Esophagus (tissue), 2 donors: Measurements from ENCODE around the gene MAP6. TPM values are rescaled to one million over a fixed set of nuclear protein-coding genes. Genes with fewer than 3 reads are reported as not detected.
A peak's percentile ranks its signal among the peaks of the same experiment; 100 is the strongest.

ENCODE experiments used
- H3K27ac ChIP-seq, 2 donors: one replicate each; pipeline ENCODE4 v1.5.1; 2013; ENCODE audit warnings: low read depth in 2 of 2, mild to moderate bottlenecking in 2 of 2, inconsistent platforms in 1 of 2, low read length in 1 of 2, moderate library complexity in 1 of 2
- H3K27me3 ChIP-seq, 2 donors: one replicate each; pipeline ENCODE4 v1.6.1; 2013; ENCODE audit warnings: low read length in 2 of 2, control low read depth in 1 of 2, mild to moderate bottlenecking in 1 of 2; ENCODE audit not compliant: insufficient read depth in 2 of 2, control insufficient read depth in 1 of 2
- H3K36me3 ChIP-seq, 2 donors: one replicate each; pipeline ENCODE4 v1.6.1; 2013; ENCODE audit warnings: low read length in 1 of 2; ENCODE audit not compliant: control insufficient read depth in 2 of 2, insufficient read depth in 2 of 2
- H3K4me1 ChIP-seq, 2 donors: one replicate each; pipeline ENCODE4 v1.6.1; 2013; ENCODE audit warnings: low read length in 1 of 2; ENCODE audit not compliant: control insufficient read depth in 2 of 2, insufficient read depth in 2 of 2
- H3K4me3 ChIP-seq, 2 donors: one replicate each; pipeline ENCODE4 v1.5.1; 2013; ENCODE audit warnings: low read length in 2 of 2, mild to moderate bottlenecking in 2 of 2, low read depth in 1 of 2, moderate library complexity in 1 of 2
- H3K9me3 ChIP-seq, 2 donors: one replicate each; pipeline ENCODE4 v1.6.1; 2013; ENCODE audit warnings: mild to moderate bottlenecking in 2 of 2, low read depth in 1 of 2, low read length in 1 of 2, moderate library complexity in 1 of 2; ENCODE audit not compliant: control insufficient read depth in 2 of 2, insufficient read depth in 1 of 2
- WGBS, 2 donors: extraction: QIAGEN DNeasy Blood & Tissue Kit; methylation state at CpG; one replicate each; pipeline ENCODE4 v1.1.7; 2013; 5-methylcytosine and 5-hydroxymethylcytosine counted together
- polyA plus RNA-seq, 2 donors: library from polyadenylated mRNA; stranded (reverse); fragments of 200-250 nt; gene quantifications; one replicate each; pipeline ENCODE4 v1.2.3, GENCODE V29; 2013
- donor health status: healthy with polysubstance abuse.
- donor health status: Bipolar disorder and iron deficiency.

The MAP6 gene
- polyA plus RNA-seq, result 1 to 10 TPM in 1 of 2 donors, under 1 TPM in 1; 0.71 to 1.6 TPM

GRCh38 chr11:75668451-75669297, at the start of gene MAP6:
TSS of gene MAP6 (minus strand) at chr11:75669038. CDS start at chr11:75668369, 669 bp downstream.
- 2 to 3% methylated on average over 70 to 72 of the region's 72 CpGs for WGBS, 2 donors
- Histone ChIP-seq H3K9me3 (no peaks in the 10 kb centered on the region), H3K36me3 (no peaks in the 10 kb centered on the region), H3K4me3 (peak within 1 kb of the TSS; percentile 36), H3K4me1 (peaks cover 0 to 16% of the 10 kb centered on the region in 2 donors), H3K27me3 (peaks cover 2 to 14% of the 10 kb centered on the region in 2 donors), H3K27ac (peak within 1 kb of the TSS in 1 of 2 donors; percentile 27)

GRCh38 chr11:75717608-75718418, 49.0 kb upstream of the MAP6 start, which contains the start of gene MOGAT2:
TSS of gene MOGAT2 (plus strand) at chr11:75717838. CDS start at chr11:75717889, 51 bp downstream.
- 63% methylated on average over 13 of the region's 13 CpGs for WGBS, 2 donors
- Histone ChIP-seq H3K36me3 (no peaks in the 10 kb centered on the region), H3K9me3 (no peaks in the 10 kb centered on the region), H3K27me3 (no peaks in the 10 kb centered on the region), H3K4me1 (peaks cover 3 to 4% of the 10 kb centered on the region in 2 donors), H3K27ac (no peak within 1 kb of the TSS), H3K4me3 (no peak within 1 kb of the TSS)

- WGBS, 2 donors, result 76 to 78% methylated on average over 3 of the region's 3 CpGs
- H3K9me3 ChIP-seq, result no peaks in the 10 kb centered on the region
- peaks cover 3 to 4% of the 10 kb centered on the region in 2 donors for H3K4me1 ChIP-seq
- no peak overlapping the region for H3K4me3 ChIP-seq
- H3K36me3 ChIP-seq, result no peaks in the 10 kb centered on the region
- H3K27me3 ChIP-seq, result peaks cover 0 to 2% of the 10 kb centered on the region in 2 donors
- H3K27ac ChIP-seq, result no peak overlapping the region
Measured at GRCh38 chr11:75716659-75717058, 47.8 kb upstream of the MAP6 start.

DNA sequence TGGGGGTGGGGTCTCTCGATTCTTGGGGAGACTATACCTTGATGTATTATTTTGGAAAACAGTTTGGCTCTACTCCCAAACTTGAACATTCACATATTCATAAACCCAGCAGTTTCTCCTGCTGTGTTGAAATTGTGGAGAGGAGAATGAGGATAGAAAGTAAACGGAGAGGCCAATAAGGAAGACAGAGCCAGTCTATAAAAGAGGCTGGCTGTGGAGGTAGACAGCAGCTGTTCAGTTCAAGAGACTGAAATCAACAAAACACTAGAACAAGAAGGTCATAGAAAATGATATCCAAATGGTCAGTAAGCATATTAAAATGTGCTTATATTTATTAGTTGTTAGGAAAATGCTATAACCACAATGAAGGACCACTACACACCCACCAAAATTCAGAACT, 46.9 kb upstream of the MAP6 start:
- Histone ChIP-seq H3K36me3 (no peaks in the 10 kb centered on the region), H3K4me3 (no peak overlapping the region), H3K4me1 (peaks cover 3 to 4% of the 10 kb centered on the region in 2 donors), H3K27ac (no peak overlapping the region), H3K9me3 (no peaks in the 10 kb centered on the region), H3K27me3 (peaks cover 0 to 2% of the 10 kb centered on the region in 2 donors)
- 84 to 86% methylated on average over 2 of the region's 2 CpGs for WGBS, 2 donors

GRCh38 chr11:75714211-75714610, 45.4 kb upstream of the MAP6 start:
- peaks cover 0 to 2% of the 10 kb centered on the region in 2 donors for H3K27me3 ChIP-seq
- peaks cover 3 to 4% of the 10 kb centered on the region in 2 donors for H3K4me1 ChIP-seq
- H3K9me3 ChIP-seq, result no peaks in the 10 kb centered on the region
- 80 to 82% methylated on average over 9 of the region's 9 CpGs for WGBS, 2 donors
- no peak overlapping the region for H3K27ac ChIP-seq
- H3K4me3 ChIP-seq, result no peak overlapping the region
- H3K36me3 ChIP-seq, result no peaks in the 10 kb centered on the region

GRCh38 chr11:75706260-75706729, 37.5 kb upstream of the MAP6 start:
- Histone ChIP-seq H3K36me3 (no peaks in the 10 kb centered on the region), H3K27me3 (no peaks in the 10 kb centered on the region), H3K4me1 (peaks cover 0 to 5% of the 10 kb centered on the region in 2 donors), H3K27ac (no peak overlapping the region), H3K4me3 (no peak overlapping the region), H3K9me3 (peaks cover 0 to 2% of the 10 kb centered on the region in 2 donors)
- 4 to 5% methylated on average over 17 of the region's 17 CpGs for WGBS, 2 donors

- 90% methylated on average over 3 of the region's 3 CpGs for WGBS, 2 donors
- peaks cover 0 to 5% of the 10 kb centered on the region in 2 donors for H3K4me1 ChIP-seq
- H3K4me3 ChIP-seq, result no peak overlapping the region
- no peak overlapping the region for H3K27ac ChIP-seq
- peaks cover 0 to 2% of the 10 kb centered on the region in 2 donors for H3K9me3 ChIP-seq
- no peaks in the 10 kb centered on the region for H3K27me3 ChIP-seq
- H3K36me3 ChIP-seq, result no peaks in the 10 kb centered on the region
Measured at GRCh38 chr11:75705541-75705940, 36.7 kb upstream of the MAP6 start.

- Histone ChIP-seq H3K27ac (no peak overlapping the region), H3K9me3 (peaks cover 0 to 2% of the 10 kb centered on the region in 2 donors), H3K4me1 (peaks cover 0 to 5% of the 10 kb centered on the region in 2 donors), H3K27me3 (no peaks in the 10 kb centered on the region), H3K36me3 (no peaks in the 10 kb centered on the region), H3K4me3 (no peak overlapping the region)
- WGBS, 2 donors, result 82 to 90% methylated on average over 7 of the region's 7 CpGs
Measured at GRCh38 chr11:75703695-75704237, 34.9 kb upstream of the MAP6 start.

GRCh38 chr11:75700940-75701339, 32.1 kb upstream of the MAP6 start:
- WGBS, 2 donors, result 77 to 82% methylated on average over 2 of the region's 2 CpGs
- Histone ChIP-seq H3K9me3 (peaks cover 0 to 2% of the 10 kb centered on the region in 2 donors), H3K36me3 (no peaks in the 10 kb centered on the region), H3K27ac (no peak overlapping the region), H3K4me1 (peaks cover 0 to under 1% of the 10 kb centered on the region in 2 donors), H3K4me3 (no peak overlapping the region), H3K27me3 (no peaks in the 10 kb centered on the region)
